Measurements from ENCODE around the gene ATP5IF1.
A peak's percentile ranks its signal among the peaks of the same experiment; 100 is the strongest.

The ATP5IF1 gene

GRCh38 chr1:28239004-28239403 lies 3.1 kb downstream of the ATP5IF1 start:
- DNase-seq, result no peak

DNA sequence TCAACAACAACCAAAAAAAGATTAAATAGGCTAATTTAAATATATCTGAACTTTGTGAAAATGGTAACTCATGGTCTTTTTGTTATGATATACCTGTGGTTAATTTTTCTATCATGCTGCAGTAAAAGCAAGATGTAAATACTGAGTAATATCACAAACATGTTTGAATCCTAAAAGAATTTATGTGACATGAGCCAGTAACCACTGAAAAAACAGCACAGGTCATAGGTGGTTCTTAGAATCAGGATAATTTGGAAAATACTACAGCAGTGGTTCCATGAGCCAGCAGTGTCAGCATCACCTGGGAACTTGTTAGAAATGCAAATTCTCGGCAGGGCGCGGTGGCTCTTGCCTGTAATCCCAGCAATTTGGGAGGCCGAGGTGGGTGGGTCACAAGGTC lies 4.1 kb downstream of the ATP5IF1 start:
- DNase-seq, result no peak

DNA sequence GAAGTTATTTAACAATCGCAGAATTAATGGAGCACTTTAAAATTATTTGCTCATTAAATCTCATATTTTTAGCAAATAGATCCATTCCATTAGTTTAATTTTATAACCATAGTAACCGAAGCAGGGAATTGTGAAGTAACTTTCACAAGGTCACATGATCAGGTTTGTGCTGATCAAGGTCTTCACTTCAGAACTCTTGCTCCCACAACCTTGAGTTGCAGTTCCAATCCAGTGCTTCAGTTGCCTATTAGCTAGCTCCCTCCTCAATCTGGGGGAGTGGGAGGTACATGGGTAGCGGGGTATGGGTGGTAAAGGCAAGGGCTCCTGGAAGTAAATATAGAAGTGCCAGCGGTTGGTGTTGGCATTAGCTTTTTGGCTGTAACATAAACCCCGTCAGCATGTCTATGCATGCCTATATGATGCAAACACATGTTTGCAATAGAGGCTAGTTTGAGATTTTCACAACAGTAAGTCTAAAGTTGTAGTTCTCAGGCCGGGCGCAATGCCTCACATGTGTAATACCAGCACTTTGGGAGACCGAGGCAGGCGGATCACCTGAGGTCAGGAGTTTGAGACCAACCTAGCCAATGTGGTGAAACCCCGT lies 5.8 kb downstream of the ATP5IF1 start:
- no peak for DNase-seq

DNA sequence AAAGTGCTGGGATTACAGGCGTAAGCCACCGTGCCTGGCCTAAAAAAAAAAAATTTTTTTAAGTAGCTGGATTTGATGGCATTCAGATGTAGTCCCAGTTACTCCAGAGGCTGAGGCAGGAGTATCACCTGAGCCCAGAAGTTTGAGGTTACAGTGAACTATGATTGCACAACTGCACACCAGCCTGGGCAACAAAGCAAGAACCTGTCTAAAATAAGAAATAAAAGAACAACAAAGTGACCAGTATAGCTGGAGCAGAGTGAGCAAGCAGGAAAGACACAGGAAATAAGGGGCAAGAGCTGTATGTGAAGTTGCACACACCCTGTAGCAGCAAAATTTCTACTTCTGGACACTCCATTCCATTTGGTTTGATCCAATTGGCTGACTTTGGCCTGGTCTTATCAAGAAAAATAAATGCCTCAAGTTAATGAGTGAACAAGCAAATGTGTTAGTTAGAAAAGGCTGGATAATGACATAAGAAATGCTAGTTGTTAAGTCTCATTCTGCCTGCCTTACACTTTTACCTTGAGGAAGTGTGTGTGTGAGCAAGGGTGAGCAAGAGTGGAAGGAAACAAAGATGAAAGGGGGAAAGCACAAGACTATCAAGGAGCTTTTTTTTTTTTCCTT lies 7.9 kb downstream of the ATP5IF1 start:
- no peak for DNase-seq

- no peak for DNase-seq
Measured at GRCh38 chr1:28244549-28245251, 8.8 kb downstream of the ATP5IF1 start.

DNA sequence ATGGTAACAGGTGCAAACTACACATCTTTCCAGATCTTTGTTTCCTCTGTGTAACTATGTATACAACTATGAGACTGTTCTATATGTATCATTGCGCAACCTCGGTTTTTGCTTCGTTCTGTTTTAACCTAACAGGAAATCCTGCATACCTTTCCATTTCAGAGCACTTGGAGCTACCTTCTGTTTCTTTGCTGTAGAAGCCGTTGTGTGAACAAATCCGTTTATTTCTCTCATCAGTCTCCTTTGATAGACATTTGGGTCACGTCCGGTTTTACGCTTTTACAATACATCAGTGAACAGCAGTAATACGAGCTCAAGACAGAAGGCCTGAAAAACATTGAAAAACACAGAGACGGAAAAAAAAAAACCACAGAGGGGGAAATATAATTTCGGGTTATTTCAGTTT lies 10.5 kb downstream of the ATP5IF1 start:
- DNase-seq, result peak; percentile 41

DNA sequence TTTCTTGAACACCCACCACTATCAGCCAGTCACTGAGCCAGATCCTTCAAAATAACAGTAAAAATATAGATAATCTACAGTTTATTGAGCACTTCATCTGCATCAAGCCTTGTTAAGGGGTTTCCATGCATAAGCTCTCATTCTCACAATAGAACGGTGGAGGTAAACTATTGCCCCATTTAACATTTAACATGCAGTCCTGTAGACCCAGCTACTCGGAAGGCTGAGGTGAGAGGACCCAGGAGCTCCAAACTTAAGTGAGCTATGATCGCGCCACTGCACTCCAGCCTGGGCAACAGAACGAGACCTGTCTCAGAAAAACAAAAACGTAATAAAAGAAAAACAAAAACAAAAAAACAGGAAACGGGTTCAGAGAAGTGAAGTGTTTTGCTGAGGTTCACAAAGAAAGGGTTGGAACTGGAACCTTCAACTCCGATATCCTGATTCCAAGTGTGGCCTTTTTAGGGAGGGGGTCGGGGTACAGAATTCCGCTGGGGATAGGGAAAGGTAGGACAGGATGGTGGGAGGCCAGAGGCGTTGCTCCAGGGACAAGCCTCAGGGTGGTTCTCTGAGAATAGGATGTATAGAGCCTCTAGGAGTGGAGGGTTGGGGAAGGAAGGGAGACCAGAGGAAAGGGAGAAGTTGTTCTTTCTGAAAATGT lies 11.8 kb downstream of the ATP5IF1 start:
- no peak for DNase-seq

DNA sequence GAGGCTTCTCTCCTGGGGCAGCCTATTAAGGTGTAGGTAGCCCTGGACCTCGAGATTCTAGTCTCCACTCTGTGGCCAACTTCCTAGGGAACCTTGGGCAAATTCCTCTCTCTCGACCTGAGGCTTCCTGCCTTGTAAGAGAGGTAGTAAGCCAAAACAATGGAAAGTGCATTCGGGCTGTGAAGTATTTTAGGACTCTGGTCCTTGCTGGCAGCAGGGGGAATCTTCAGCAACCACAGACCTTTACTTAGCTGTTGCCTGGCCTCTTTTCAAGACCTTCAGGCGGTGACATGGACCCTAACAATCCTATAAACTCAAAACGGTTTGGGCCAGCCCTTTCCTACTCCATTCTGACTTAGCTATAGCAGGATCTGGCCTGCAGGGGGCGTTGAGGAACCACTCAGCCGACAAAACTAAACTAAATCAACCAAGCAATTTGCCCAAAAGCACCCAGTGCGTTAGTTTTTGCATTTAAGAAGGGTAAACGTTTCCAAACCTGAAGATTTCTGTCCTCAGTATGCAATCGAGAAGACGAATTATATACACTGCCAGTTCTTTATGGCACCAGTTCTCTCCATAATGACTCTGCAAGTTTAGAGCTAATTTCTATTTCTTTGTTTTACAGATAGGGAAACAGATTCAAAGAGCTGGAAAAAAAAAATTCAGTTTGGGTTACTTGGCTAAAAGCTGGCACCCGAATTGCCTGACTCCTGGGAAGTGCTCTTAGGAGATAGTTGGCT lies 12.5 kb downstream of the ATP5IF1 start:
- DNase-seq, result peak; percentile 82

DNA sequence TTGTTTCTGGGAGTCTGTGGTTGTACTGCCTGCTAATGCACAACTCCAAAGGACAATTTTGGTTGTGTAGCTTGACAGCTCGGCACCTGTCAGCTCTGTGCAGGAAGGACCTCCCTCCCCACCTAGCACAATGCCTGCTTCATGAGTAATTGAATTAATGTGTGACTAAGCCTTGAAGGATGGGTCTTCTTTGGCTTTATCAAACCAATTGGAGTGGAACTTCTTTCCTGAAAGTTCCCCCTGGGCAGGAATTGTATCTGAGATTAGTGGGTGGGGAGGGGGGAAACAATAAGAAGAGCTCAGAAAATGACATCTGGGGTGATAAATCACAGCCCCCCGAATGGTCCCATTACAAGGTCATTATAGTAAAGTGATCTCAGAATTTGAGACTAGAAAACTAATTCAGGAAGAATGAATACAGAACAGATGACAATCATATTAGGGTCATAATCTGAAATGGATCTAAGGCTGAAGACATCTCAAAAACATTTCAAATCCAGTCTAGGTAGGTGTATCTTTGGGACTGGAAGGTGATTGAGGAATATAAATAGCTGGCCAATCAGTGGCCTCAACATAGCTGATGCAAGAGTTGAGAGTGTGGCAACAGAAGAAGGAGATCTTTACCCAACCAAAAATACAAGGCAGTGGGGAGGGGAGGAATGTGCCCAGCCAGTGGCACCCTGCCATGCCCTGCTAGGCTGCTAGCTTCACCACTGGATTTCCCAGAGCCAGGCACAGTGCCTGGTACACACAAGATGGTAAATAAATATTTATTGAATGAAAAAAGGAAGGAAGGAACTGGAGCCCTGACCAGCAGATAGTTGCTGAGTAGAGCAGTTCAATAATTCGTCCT lies 13.3 kb downstream of the ATP5IF1 start:
- no peak for DNase-seq

DNA sequence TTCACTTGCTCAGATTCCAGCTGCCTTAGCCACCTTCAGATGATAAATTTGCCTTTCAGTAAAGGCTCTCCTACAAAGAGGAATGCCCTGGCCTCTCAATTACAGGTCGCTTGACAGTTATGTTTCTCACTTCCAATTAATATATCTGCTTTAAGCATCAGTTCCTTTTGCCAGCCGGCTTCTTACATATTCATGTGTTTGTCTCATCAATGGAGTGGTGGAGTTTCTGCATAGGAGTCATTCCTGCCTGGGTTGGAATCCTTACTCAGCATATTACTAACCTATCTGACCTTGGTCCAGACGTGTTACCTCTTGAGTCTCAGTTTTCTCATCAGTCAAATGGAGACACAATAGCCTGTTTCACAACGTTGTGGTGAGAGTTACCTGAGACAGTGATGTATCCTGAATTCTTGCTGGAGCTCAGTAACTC lies 14.0 kb downstream of the ATP5IF1 start:
- no peak for DNase-seq

GRCh38 chr1:28256197-28256827 lies 20.4 kb downstream of the ATP5IF1 start:
- DNase-seq, result no peak

- DNase-seq, result no peak
Measured at GRCh38 chr1:28257736-28258135, 21.8 kb downstream of the ATP5IF1 start.

DNA sequence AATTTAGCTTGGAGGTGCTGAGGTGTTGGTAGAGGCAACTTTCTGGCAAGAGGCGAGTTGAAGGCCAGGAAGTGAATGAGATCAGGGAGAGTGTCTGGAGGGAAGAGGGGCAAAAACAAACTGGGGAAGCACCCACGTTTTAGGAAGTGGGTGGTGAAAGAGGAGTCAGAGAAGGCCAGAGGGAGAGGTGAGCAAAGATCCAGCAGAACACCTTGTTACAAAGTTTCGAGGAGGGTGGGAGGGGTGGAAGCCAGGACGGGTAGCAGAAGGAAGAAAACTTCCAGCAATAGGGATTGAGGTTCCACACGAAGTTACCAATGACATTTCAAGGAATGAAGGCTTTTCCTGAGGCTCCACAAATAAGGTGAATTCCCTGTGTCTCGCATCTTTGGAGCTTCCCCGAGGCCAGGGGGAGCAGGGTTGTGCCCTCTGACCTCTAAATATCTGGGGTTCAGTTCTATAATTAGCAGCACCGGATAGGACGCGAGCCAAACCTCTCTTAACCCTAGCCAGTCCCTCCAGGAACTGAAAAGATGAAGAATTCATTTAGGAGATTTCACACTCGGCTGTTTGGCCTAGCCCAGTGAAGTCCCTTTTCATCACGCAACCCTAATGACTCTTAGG lies 22.8 kb downstream of the ATP5IF1 start:
- DNase-seq, result no peak

GRCh38 chr1:28259252-28259933 lies 23.5 kb downstream of the ATP5IF1 start, which contains the start of gene SESN2:
TSS of gene SESN2 (plus strand) at chr1:28259518. CDS start at chr1:28259848, 330 bp downstream.
- peak; percentile 99 for DNase-seq

GRCh38 chr1:28259934-28260802 lies 24.2 kb downstream of the ATP5IF1 start:
- DNase-seq, result no peak

GRCh38 chr1:28260803-28261174 lies 24.9 kb downstream of the ATP5IF1 start:
- no peak for DNase-seq

DNA sequence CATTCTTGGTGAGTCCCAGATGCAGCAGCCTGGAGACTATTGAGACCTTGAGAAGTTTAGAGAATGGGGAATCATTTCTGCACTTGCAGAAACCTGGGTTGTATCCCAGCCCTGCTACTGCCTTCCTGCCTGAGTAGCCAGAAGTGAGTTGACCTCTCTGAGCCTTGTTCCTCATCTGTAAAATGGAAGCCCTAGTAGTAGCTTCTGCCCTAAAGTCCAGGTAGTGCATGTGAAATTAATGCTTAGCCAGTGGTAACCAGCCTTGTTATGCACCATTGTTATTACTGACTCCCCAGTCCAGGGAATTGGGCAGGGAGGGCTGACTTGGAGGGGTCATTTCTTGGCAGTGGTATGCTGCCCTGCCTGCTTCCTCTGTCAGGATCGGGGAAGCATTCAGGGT lies 29.0 kb downstream of the ATP5IF1 start:
- no peak for DNase-seq

DNA sequence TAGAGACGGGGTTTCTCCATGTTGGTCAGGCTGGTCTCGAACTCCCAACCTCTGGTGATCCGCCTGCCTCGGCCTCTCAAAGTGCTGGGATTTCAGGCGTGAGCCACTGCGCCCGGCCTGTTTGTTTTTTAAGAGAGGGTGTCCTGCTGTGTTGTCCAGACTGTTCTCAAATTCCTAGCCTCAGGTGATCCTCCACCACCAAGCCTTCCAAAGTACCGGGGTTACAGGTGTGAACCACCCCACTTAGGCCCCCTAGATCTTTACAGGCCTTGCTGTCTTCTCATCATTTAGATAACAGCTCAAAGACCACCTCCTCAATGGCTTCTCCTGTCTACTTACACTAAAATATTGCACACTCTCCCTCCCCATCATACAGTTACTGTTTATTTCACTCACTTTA lies 29.7 kb downstream of the ATP5IF1 start:
- DNase-seq, result no peak

GRCh38 chr1:28266920-28267322 lies 31.0 kb downstream of the ATP5IF1 start:
- DNase-seq, result no peak
